ENCODE results near the gene MCF2L2.

The MCF2L2 gene

GRCh38 chr3:183318877-183319276, 109.5 kb downstream of the MCF2L2 start:
- no peak for DNase-seq

DNA sequence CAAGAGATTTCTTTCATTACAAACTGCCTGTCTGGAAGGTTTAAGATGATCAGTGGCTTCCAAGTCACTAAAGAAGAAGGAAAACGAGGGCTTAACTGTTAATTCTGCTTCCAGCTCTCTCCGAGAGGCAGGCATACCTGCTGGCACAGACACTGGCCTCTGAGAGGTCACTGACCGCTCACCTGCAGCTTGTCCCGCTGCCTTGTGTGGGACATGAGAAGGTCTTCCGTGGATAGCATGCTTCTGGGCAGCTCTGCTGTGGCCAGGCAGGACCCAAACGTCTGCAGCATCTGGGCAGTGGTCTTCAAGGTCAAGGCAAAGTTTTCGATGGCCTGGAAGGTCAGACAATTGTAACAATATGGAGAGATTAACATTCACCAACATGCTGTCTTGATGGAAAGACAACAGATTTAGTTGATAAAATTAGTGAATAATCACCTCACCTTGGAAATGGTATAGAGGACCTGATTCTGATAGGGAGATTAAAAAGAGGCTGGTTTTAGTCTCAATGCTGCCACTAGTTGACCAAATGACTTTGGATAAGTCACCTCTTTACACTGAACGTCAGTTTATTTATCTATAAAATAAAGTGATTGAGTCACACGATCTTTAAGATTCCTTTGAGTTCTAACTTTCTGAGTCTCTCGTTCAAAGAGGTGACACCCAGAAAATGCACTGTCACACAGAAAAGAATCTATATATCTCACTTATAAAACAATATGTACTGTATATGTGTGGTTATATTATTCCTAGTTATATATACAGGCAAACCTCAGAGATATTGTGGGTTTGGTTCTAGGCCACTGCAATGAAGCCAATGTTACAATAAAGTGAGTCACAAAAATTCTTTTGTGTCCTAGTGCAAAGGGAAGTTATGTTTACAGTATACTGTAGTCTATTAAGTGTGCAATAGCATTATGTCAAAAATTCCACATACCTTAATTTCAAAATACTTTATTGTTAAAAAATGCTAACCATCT, 110.2 kb downstream of the MCF2L2 start:
- no peak for DNase-seq

DNA sequence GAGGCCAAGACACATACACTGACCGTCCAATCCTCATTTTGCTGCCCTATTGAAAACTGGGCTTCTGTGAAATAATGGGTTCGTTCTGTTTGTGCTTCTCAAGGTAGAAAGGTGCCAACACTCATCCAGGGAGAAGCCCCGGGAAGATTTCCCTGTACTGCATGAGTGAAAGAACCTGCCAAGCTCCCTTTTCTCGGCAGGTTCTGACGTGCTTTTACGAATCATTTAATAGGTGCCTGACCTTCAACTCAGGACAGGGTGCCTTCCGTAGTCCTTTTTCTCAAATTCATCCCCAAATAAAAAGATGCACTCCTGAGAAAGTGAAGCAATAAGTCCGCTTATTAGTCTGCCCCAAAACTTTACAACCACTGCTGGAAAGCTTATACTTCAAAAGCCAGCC, 111.1 kb downstream of the MCF2L2 start:
- DNase-seq, result no peak

DNA sequence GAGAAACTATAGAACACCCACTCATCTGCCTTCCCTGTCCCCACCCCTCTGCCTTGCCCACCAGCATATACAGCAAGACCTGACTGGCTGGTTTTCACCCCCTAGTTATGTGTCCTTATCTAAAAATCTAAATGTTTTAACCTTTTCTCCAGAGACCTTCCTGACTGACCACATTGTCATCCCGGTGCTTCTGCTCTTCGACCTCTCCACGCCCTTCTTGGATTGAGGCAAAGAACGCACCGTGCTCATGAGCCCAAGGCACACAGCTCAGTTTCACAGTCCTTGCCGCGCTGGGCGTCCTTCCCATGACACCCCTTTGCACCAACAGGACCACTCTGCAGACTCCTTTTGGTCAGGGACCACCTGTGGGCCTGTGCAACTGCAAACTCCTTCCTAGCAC, 112.7 kb downstream of the MCF2L2 start:
- DNase-seq, result no peak

GRCh38 chr3:183313764-183314163, 114.7 kb downstream of the MCF2L2 start:
- no peak for DNase-seq

GRCh38 chr3:183313351-183313750, 115.1 kb downstream of the MCF2L2 start:
- no peak for DNase-seq

DNA sequence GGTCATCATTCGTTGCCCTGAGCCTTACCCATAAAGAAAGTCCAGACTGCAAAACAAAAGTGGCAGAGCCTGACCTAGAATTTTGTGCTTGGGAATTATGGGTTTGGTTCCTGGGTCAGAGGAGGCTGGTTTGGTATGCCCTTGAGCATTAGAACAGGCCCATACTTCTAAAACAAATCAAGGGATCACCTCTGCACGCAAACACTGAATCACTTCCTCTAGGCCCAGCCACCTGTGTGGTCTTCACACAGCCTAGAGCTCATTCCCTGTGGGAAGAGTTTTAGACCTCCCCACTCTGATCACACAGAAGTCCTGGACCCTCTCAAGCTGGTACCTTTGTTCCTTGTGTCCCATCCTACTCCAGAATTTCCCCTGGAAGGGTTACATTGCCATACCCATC, 116.0 kb downstream of the MCF2L2 start:
- DNase-seq, result no peak

- no peak for DNase-seq
Measured at GRCh38 chr3:183310936-183311335, 117.5 kb downstream of the MCF2L2 start.

DNA sequence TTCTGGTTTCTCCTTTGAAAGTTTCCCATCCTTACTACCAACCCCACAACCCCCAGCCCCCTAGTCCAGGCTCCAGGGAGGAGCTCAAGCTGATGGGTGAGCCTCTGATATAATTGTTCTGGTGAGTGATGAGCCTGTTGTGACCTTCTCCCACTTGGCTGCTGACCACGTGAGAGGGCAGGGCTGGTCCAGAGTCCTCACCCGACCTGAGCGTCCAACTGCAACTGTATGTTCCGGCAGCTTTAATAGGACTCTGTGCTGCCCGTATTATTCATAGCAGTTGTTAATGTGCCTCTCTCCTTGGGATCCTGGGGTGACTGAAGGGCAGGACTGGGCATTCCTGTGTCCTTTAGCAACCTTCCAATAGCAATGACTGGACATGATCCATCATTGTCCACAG, 119.1 kb downstream of the MCF2L2 start:
- DNase-seq, result no peak

GRCh38 chr3:183308751-183309150, 119.7 kb downstream of the MCF2L2 start:
- DNase-seq, result no peak

- no peak for DNase-seq
Measured at GRCh38 chr3:183307749-183308148, 120.7 kb downstream of the MCF2L2 start.

GRCh38 chr3:183306798-183307671, 121.4 kb downstream of the MCF2L2 start:
- DNase-seq, result peak; percentile 74

- no peak for DNase-seq
Measured at GRCh38 chr3:183303690-183304089, 124.7 kb downstream of the MCF2L2 start.

- no peak for DNase-seq
Measured at GRCh38 chr3:183301937-183302580, 126.4 kb downstream of the MCF2L2 start.

DNA sequence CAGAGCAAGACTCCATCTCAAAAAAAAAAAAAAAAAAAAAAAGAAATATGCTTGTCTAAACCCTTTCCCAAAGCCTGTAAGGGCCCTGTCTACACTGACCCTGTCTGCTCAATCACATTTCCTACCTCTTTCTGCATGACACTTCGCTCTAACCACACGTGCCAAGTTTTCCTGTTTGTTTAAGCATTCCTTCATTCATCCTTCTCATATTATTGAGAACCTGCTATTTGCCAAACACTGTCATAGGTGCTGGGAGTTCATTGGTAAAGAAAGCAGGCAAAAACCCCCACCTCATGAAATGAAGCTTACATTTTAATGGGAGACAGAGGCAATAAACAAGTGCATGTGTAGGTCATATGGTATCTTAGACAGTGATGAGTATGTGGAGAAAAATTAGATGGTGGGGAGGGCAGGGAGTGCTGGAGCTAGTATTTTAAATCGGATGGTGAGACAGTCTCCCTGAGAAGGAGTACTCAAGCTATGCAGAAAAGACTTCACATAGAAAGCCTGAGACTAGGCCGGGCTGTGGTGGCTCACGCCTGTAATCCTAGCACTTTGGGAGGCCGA, 127.3 kb downstream of the MCF2L2 start:
- no peak for DNase-seq

DNA sequence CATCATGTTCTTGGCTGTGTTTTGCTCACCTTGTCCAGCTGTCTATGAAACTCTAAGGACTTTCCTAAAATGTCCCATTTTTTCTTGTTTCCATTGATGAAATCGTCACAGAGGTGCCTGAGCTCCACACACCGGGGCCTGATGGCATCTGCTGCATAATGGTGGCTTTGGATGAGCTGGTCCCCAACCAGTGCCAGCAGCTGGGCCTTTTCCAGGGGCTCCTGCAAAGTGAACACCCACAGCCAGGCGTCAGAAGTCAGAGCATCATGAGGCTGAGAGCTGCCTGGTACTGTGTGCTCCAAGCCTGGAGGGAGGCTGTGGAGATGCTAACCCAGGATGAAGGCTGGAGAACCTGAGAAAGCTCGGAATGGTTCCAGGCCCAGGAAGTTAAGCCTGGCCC, 128.4 kb downstream of the MCF2L2 start:
- no peak for DNase-seq

- DNase-seq, result no peak
Measured at GRCh38 chr3:183298701-183299153, 129.7 kb downstream of the MCF2L2 start.

GRCh38 chr3:183296944-183297343, 131.5 kb downstream of the MCF2L2 start:
- DNase-seq, result no peak

GRCh38 chr3:183295211-183295610, 133.2 kb downstream of the MCF2L2 start:
- no peak for DNase-seq

- DNase-seq, result no peak
Measured at GRCh38 chr3:183293966-183294365, 134.5 kb downstream of the MCF2L2 start.

DNA sequence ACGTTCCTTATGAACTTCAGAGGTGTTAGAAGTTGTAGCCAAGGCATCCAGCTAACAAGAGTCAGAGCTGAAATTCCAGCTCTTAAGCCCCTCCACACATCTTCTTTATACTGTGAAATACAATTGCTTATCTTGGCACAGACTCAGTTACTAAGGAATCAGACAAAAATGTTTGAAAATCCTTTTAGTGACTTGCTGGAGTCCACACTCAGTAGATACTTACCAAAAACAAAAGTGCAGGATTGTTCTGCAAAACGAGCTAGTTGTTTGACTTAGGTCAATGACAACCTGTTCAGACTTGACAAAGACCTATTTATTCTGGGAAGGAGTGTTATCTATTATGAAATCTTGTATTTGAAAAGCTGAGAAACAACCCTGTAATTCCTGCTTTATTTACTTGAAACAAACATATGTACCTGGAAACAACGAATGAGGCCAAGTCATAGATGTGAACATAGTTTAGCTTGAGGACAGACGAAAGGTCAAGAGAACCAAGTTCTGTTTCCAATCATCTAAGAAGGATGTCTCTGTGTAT, 136.9 kb downstream of the MCF2L2 start:
- DNase-seq, result no peak

- no peak for DNase-seq
Measured at GRCh38 chr3:183290216-183290615, 138.2 kb downstream of the MCF2L2 start.

- no peak for DNase-seq
Measured at GRCh38 chr3:183288117-183288516, 140.3 kb downstream of the MCF2L2 start.

All from kidney glomerular epithelial cell (primary cell).